CD4-positive, alpha-beta T cell treated with Interleukin-21 for 1 hour (primary cell): Measurements from ENCODE around the gene PET100.
A peak's percentile ranks its signal among the peaks of the same experiment; 100 is the strongest.

Experiments used
- DNase-seq: peaks from one replicate; pipeline ENCODE4 v3.0.0-alpha.2; 2020

PET100 gene

GRCh38 chr19:7680606-7681339 lies 51.2 kb downstream of the PET100 start, which contains the start of gene TRAPPC5:
TRAPPC5 (plus strand) TSS chr19:7680833; CDS start chr19:7682254, 1,421 bp downstream.
- peak; percentile 89 for DNase-seq
